Activated naive CD8-positive, alpha-beta T cell (primary cell): ENCODE measurements around the gene C1orf50.
"Not testable (repeated sequence)": the region's sequence is repeated elsewhere in the genome, so short reads cannot be mapped to it uniquely, and the experiment has no call there.

ENCODE experiments used
- H3K27ac Mint-ChIP-seq: one replicate; pipeline ENCODE4 v1.8.0; 2021; ENCODE audit warnings: mixed read lengths
- H3K27me3 Mint-ChIP-seq: one replicate; pipeline ENCODE4 v1.8.0; 2021; ENCODE audit warnings: mixed read lengths
- H3K36me3 Mint-ChIP-seq: one replicate; pipeline ENCODE4 v1.8.0; 2021; ENCODE audit warnings: mixed read lengths
- H3K4me1 Mint-ChIP-seq: one replicate; pipeline ENCODE4 v1.8.0; 2021; ENCODE audit warnings: low read depth, mixed read lengths
- H3K4me3 Mint-ChIP-seq: one replicate; pipeline ENCODE4 v1.8.0; 2021; ENCODE audit warnings: mild to moderate bottlenecking, mixed read lengths
- H3K9me3 Mint-ChIP-seq: one replicate; pipeline ENCODE4 v1.8.0; 2021; ENCODE audit warnings: low read depth, mixed read lengths

The C1orf50 gene

GRCh38 chr1:42766741-42767509 lies at the start of gene C1orf50, which contains the start of gene P3H1:
TSS of gene C1orf50 (plus strand) at chr1:42767249. CDS start at chr1:42767312, 63 bp downstream.
TSS of gene P3H1 (minus strand) at chr1:42767028. CDS start at chr1:42766971, 57 bp downstream.
- H3K36me3 Mint-ChIP-seq, result peaks cover 8% of the 10 kb centered on the region
- H3K4me1 Mint-ChIP-seq, result peaks cover 32% of the 10 kb centered on the region
- H3K9me3 Mint-ChIP-seq, result no peaks in the 10 kb centered on the region
- H3K27ac Mint-ChIP-seq, result peak within 1 kb of the TSS; percentile 93
- no peak within 1 kb of the TSS for H3K4me3 Mint-ChIP-seq
- no peaks in the 10 kb centered on the region for H3K27me3 Mint-ChIP-seq

DNA sequence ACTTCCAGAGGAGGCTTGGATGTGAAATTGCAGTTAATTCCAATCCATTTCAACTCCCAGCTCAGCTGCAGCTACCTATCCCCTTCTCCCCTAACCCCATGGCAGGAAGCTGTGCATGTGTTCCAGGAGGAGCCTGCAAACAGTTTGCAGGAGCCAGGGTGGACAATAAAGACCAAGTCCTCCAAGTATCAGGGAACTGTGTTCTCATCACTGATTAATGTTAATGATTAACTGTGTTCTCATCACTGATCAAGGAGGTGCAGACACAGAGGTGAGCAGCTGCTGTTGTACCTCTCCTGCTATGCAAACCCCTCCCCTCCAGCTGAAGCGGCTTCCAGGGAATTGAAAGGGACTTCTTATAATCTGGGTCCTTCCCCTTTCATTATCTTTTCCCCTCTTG lies 46.2 kb upstream of the C1orf50 start:
- H3K36me3 Mint-ChIP-seq, result peaks cover 18% of the 10 kb centered on the region
- no peaks in the 10 kb centered on the region for H3K9me3 Mint-ChIP-seq
- H3K4me3 Mint-ChIP-seq, result no peak overlapping the region
- no peaks in the 10 kb centered on the region for H3K4me1 Mint-ChIP-seq
- H3K27ac Mint-ChIP-seq, result no peak overlapping the region
- H3K27me3 Mint-ChIP-seq, result no peaks in the 10 kb centered on the region

GRCh38 chr1:42721926-42722325 lies 45.1 kb upstream of the C1orf50 start:
- H3K9me3 Mint-ChIP-seq, result no peaks in the 10 kb centered on the region
- no peaks in the 10 kb centered on the region for H3K27me3 Mint-ChIP-seq

GRCh38 chr1:42722403-42722802 lies 44.6 kb upstream of the C1orf50 start:
- not testable (repeated sequence) for H3K9me3 Mint-ChIP-seq, H3K4me3 Mint-ChIP-seq, H3K27me3 Mint-ChIP-seq, H3K36me3 Mint-ChIP-seq, H3K4me1 Mint-ChIP-seq, H3K27ac Mint-ChIP-seq

More at GRCh38 chr1:42721926-42722325, 45.1 kb upstream of the C1orf50 start:
- Mint-ChIP-seq H3K36me3 (peaks cover 12% of the 10 kb centered on the region), H3K4me1 (no peaks in the 10 kb centered on the region), H3K27ac (no peak overlapping the region), H3K4me3 (no peak overlapping the region)

GRCh38 chr1:42723511-42723910 lies 43.5 kb upstream of the C1orf50 start:
- Mint-ChIP-seq H3K9me3 (no peaks in the 10 kb centered on the region), H3K36me3 (peaks cover under 1% of the 10 kb centered on the region), H3K4me1 (no peaks in the 10 kb centered on the region), H3K27ac (no peak overlapping the region), H3K27me3 (no peaks in the 10 kb centered on the region), H3K4me3 (no peak overlapping the region)

GRCh38 chr1:42725820-42726219 lies 41.2 kb upstream of the C1orf50 start:
- H3K4me3 Mint-ChIP-seq, H3K4me1 Mint-ChIP-seq, H3K27ac Mint-ChIP-seq, H3K36me3 Mint-ChIP-seq, H3K27me3 Mint-ChIP-seq, H3K9me3 Mint-ChIP-seq: not testable (repeated sequence)

DNA sequence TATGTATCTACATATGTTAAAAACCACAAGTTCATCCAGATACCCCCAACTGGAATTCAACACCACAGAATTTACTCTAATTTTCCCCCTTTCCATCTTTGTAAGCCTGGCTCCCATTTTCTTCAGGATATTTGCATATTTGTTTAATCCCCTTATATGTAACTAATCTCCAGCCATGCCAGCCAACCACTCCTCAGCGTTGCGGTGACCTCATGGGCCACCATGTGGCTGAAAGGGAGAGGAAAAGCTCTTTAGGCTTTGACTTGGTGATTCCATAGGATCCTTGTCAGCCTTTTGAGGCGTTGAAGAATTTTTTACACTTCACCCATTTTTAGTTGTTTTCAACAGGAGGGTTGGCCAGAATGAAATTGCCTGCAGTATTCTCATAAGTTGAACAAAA lies 37.0 kb upstream of the C1orf50 start:
- Mint-ChIP-seq H3K36me3 (no peaks in the 10 kb centered on the region), H3K27ac (no peak overlapping the region), H3K9me3 (no peaks in the 10 kb centered on the region)

GRCh38 chr1:42730988-42731387 lies 36.1 kb upstream of the C1orf50 start:
- H3K9me3 Mint-ChIP-seq, result no peaks in the 10 kb centered on the region
- H3K36me3 Mint-ChIP-seq, result no peaks in the 10 kb centered on the region
- H3K27ac Mint-ChIP-seq, result no peak overlapping the region
- H3K4me3 Mint-ChIP-seq, result no peak overlapping the region
- no peaks in the 10 kb centered on the region for H3K27me3 Mint-ChIP-seq
- H3K4me1 Mint-ChIP-seq, result no peaks in the 10 kb centered on the region

More for the DNA sequence above, 37.0 kb upstream of the C1orf50 start:
- Mint-ChIP-seq H3K27me3 (no peaks in the 10 kb centered on the region), H3K4me1 (no peaks in the 10 kb centered on the region), H3K4me3 (no peak overlapping the region)

- Mint-ChIP-seq H3K9me3 (no peaks in the 10 kb centered on the region), H3K27ac (no peak overlapping the region), H3K4me1 (peaks cover 1% of the 10 kb centered on the region), H3K36me3 (no peaks in the 10 kb centered on the region), H3K27me3 (no peaks in the 10 kb centered on the region), H3K4me3 (no peak overlapping the region)
Observed at GRCh38 chr1:42731585-42731984, 35.5 kb upstream of the C1orf50 start.

GRCh38 chr1:42732126-42732680 lies 34.8 kb upstream of the C1orf50 start:
- Mint-ChIP-seq H3K27ac (no peak overlapping the region), H3K9me3 (no peaks in the 10 kb centered on the region), H3K4me3 (no peak overlapping the region)

GRCh38 chr1:42733415-42734200 lies 33.4 kb upstream of the C1orf50 start:
- no peaks in the 10 kb centered on the region for H3K9me3 Mint-ChIP-seq
- no peak overlapping the region for H3K27ac Mint-ChIP-seq
- no peaks in the 10 kb centered on the region for H3K36me3 Mint-ChIP-seq
- H3K4me3 Mint-ChIP-seq, result no peak overlapping the region
- H3K4me1 Mint-ChIP-seq, result peaks cover 9% of the 10 kb centered on the region
- H3K27me3 Mint-ChIP-seq, result no peaks in the 10 kb centered on the region

More at GRCh38 chr1:42732126-42732680, 34.8 kb upstream of the C1orf50 start:
- no peaks in the 10 kb centered on the region for H3K36me3 Mint-ChIP-seq
- no peaks in the 10 kb centered on the region for H3K27me3 Mint-ChIP-seq
- H3K4me1 Mint-ChIP-seq, result peaks cover 7% of the 10 kb centered on the region

GRCh38 chr1:42734201-42735035 lies 32.6 kb upstream of the C1orf50 start:
- Mint-ChIP-seq H3K4me3 (no peak overlapping the region), H3K36me3 (no peaks in the 10 kb centered on the region), H3K27ac (no peak overlapping the region), H3K9me3 (no peaks in the 10 kb centered on the region), H3K4me1 (peaks cover 9% of the 10 kb centered on the region), H3K27me3 (no peaks in the 10 kb centered on the region)

GRCh38 chr1:42735056-42735455 lies 32.0 kb upstream of the C1orf50 start:
- no peak overlapping the region for H3K4me3 Mint-ChIP-seq
- no peaks in the 10 kb centered on the region for H3K9me3 Mint-ChIP-seq
- H3K36me3 Mint-ChIP-seq, result no peaks in the 10 kb centered on the region
- H3K27ac Mint-ChIP-seq, result no peak overlapping the region
- H3K27me3 Mint-ChIP-seq, result no peaks in the 10 kb centered on the region
- peaks cover 9% of the 10 kb centered on the region for H3K4me1 Mint-ChIP-seq

- H3K9me3 Mint-ChIP-seq, result no peaks in the 10 kb centered on the region
- peaks cover 9% of the 10 kb centered on the region for H3K4me1 Mint-ChIP-seq
- no peak overlapping the region for H3K27ac Mint-ChIP-seq
- no peak overlapping the region for H3K4me3 Mint-ChIP-seq
- H3K27me3 Mint-ChIP-seq, result no peaks in the 10 kb centered on the region
- H3K36me3 Mint-ChIP-seq, result no peaks in the 10 kb centered on the region
Observed at GRCh38 chr1:42735477-42736105, 31.5 kb upstream of the C1orf50 start.
